Muscle of leg (tissue), 11 donors: ENCODE data around the gene ELMO1. TPM values are rescaled to one million over a fixed set of nuclear protein-coding genes. Genes with fewer than 3 reads are reported as not detected.

ENCODE experiments used
- DNase-seq: peaks from one replicate; pipeline ENCODE4 v3.0.0; 2013
- H3K27ac ChIP-seq: one replicate; pipeline ENCODE4 v1.5.1; 2013; ENCODE audit warnings: mild to moderate bottlenecking, low read length, control low read depth
- H3K27me3 ChIP-seq: one replicate; pipeline ENCODE4 v1.6.1; 2013; ENCODE audit warnings: low read length; ENCODE audit not compliant: control insufficient read depth, insufficient read depth
- H3K36me3 ChIP-seq: one replicate; pipeline ENCODE4 v1.6.1; 2013; ENCODE audit warnings: low read length; ENCODE audit not compliant: control insufficient read depth, insufficient read depth
- H3K4me1 ChIP-seq: one replicate; pipeline ENCODE4 v1.6.1; 2013; ENCODE audit warnings: low read length; ENCODE audit not compliant: control insufficient read depth, insufficient read depth
- H3K4me3 ChIP-seq: one replicate; pipeline ENCODE4 v1.5.1; 2013; ENCODE audit warnings: low read length, control low read depth
- H3K9me3 ChIP-seq: replicated peaks from 2 replicates; pipeline ENCODE4 v1.6.1; 2013; ENCODE audit warnings: low read depth, low read length; ENCODE audit not compliant: control insufficient read depth
- WGBS: methylation state at CpG from one replicate; pipeline ENCODE4 v1.1.5; 2013; ENCODE audit warnings: missing lambda C conversion rate; ENCODE audit not compliant: insufficient coverage; 5-methylcytosine and 5-hydroxymethylcytosine counted together
- polyA plus RNA-seq, 8 donors: library from polyadenylated mRNA; unstranded; fragments of 120-200 nt; gene quantifications; one replicate each; pipeline versions ENCODE4 v1.2.1 to v1.2.3, GENCODE V29; 2013; ENCODE audit warnings: inconsistent platforms in 1 of 8, low replicate concordance in 1 of 8; ENCODE audit not compliant: insufficient read length in 8 of 8, insufficient read depth in 1 of 8
- total RNA-seq: library from RNA; stranded (reverse); fragments of 120-200 nt; gene quantifications from one replicate; pipeline ENCODE4 v1.2.4, GENCODE V29; 2013

ELMO1 gene
- total and polyA plus RNA-seq, 9 donors, result 20.3 to 40.7 (median 25.0) TPM

DNA sequence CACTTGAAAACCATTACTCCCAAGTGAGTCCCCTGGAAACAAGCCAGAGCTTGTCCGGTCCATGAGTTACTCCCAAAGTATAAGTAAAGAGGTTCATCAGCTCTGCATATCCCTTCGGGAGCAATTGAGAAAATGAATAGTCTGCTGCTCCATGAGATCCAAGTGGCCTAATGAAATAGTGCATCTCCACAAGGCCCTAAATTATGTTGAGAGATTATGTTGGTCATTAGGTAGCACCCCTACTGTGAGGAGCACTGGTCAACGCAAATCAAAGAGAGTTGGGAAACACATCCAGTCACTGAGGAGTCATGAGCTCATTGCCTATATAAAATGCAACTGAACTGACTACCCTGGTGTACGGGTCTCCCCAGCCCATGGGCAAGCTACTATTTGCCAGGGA, 518.9 kb downstream of the ELMO1 start:
- DNase-seq, result no peak
- Histone ChIP-seq H3K27me3 (no peaks in the 10 kb centered on the region), H3K9me3 (no peaks in the 10 kb centered on the region), H3K4me3 (no peak overlapping the region), H3K27ac (no peak overlapping the region), H3K36me3 (no peaks in the 10 kb centered on the region), H3K4me1 (peaks cover 2% of the 10 kb centered on the region)
- 41% methylated on average over 2 of the region's 4 CpGs for WGBS

DNA sequence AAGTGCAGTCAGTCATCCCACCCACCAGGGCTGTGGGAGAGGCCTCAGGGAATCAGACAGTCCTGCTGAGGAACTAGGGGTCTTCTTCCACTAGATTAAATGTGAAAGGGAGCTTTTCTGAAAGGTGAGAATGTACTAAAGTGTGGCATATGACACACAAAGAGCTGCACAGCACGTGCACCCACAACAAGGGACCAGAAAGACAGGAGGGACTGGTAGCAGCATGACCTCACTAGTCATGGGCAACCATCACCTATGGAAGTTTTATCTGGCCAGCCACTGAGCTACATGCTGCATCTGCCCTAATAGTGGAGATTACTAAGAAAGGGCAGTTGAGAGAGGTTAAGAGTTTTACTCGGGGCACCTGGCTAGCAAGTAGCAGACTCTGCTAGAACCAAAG, 519.9 kb downstream of the ELMO1 start:
- H3K4me3 ChIP-seq, result no peak overlapping the region
- 100% methylated on average over 1 of the region's 2 CpGs for WGBS
- no peaks in the 10 kb centered on the region for H3K9me3 ChIP-seq
- H3K36me3 ChIP-seq, result no peaks in the 10 kb centered on the region
- no peaks in the 10 kb centered on the region for H3K27me3 ChIP-seq
- no peak overlapping the region for H3K27ac ChIP-seq
- DNase-seq, result no peak
- H3K4me1 ChIP-seq, result peaks cover 6% of the 10 kb centered on the region

DNA sequence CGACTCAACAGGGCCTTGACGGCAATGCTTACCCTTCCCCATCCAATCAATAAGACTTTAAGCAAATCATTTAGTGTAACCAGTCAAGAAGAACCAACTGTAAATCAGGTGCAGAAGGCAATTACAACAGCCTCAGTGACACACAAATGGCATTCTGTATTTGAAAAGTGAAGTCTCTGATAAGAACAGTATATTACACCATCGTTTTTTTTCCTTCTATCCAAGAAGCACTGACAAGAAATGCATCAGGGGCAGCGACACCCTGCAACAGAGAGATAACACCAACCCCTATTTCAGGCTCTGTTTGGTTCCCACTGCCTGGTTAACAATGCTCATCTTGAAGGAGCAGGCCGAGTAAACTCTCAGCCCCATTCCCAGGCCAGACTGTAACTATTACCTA, 520.4 kb downstream of the ELMO1 start:
- DNase-seq, result no peak
- Histone ChIP-seq H3K27ac (no peak overlapping the region), H3K27me3 (no peaks in the 10 kb centered on the region), H3K4me3 (no peak overlapping the region), H3K36me3 (no peaks in the 10 kb centered on the region), H3K9me3 (no peaks in the 10 kb centered on the region), H3K4me1 (peaks cover 7% of the 10 kb centered on the region)
- 78% methylated on average over 3 of the region's 5 CpGs for WGBS

DNA sequence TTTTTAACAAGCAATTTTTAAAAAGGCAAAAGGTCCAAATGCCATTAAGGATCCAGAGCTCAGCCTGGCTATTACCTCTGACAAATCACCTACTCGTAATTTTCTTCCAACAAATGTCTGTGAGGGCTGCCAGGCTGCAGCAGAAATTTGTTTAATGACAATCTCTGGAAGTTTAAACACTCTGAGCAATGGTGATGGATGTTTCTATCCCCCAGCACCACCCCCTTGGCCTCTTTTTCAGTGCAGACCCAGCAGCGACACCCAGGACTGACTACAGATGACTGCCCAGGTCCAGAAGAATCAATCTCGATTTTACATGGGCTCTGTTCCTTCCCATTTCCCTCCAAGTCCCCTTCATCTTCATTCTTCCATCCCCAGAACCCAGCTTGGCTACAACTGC, 523.0 kb downstream of the ELMO1 start:
- no peaks in the 10 kb centered on the region for H3K36me3 ChIP-seq
- no peak for DNase-seq
- peaks cover 7% of the 10 kb centered on the region for H3K4me1 ChIP-seq
- no peak overlapping the region for H3K4me3 ChIP-seq
- no peak overlapping the region for H3K27ac ChIP-seq
- H3K9me3 ChIP-seq, result no peaks in the 10 kb centered on the region
- H3K27me3 ChIP-seq, result no peaks in the 10 kb centered on the region
- WGBS, result 63% methylated on average over 2 of the region's 3 CpGs

DNA sequence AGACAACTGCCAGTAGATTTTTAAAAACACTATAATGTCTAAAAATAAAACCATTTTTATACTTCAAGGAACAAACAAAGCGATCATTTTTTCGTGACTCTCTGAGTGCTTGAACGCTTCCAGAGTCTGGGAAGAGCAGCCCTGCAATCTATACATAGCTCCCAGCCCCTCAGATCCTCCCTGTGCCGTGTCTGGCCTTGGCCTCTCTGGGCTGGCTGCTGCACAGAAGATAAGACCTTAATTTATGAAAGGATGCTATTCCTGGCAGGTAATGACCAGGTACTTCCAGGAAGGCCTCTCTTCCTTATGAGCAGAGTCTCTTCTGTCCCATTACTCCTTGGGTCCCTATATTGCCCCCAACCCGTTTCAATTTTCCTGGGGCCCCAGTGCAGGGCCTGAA, 523.5 kb downstream of the ELMO1 start:
- DNase-seq, result no peak
- Histone ChIP-seq H3K4me1 (peaks cover 7% of the 10 kb centered on the region), H3K27me3 (no peaks in the 10 kb centered on the region), H3K36me3 (no peaks in the 10 kb centered on the region), H3K9me3 (no peaks in the 10 kb centered on the region), H3K27ac (no peak overlapping the region), H3K4me3 (no peak overlapping the region)
- 60% methylated on average over 4 of the region's 5 CpGs for WGBS

DNA sequence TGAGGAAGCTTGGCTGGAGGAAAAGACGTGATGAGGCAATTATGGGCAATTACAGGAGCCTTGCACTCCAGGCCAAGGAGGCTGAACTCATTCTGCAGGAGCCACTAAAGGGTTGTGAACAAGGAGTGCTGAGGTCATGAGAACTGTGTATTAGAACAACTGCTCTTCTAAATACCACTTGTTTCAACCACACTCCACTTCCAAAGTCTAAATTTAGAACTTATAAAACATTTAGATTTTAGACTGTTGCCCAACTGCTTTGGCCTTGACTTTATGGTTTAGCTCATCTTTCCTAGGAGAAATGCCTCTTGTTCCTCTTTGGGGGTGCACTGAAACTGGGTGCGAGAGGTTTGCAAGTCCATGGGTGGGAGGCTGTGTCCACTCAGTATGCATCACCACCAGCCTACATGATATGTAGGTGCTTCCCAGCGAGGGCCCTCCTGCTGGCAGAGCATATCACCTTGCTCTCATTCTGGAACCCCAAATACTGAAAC, 524.7 kb downstream of the ELMO1 start:
- no peak overlapping the region for H3K4me3 ChIP-seq
- no peak overlapping the region for H3K27ac ChIP-seq
- H3K4me1 ChIP-seq, result peaks cover 7% of the 10 kb centered on the region
- H3K9me3 ChIP-seq, result no peaks in the 10 kb centered on the region
- no peaks in the 10 kb centered on the region for H3K27me3 ChIP-seq
- 50% methylated on average over 1 of the region's 3 CpGs for WGBS
- no peaks in the 10 kb centered on the region for H3K36me3 ChIP-seq
- DNase-seq, result peak; percentile 19

DNA sequence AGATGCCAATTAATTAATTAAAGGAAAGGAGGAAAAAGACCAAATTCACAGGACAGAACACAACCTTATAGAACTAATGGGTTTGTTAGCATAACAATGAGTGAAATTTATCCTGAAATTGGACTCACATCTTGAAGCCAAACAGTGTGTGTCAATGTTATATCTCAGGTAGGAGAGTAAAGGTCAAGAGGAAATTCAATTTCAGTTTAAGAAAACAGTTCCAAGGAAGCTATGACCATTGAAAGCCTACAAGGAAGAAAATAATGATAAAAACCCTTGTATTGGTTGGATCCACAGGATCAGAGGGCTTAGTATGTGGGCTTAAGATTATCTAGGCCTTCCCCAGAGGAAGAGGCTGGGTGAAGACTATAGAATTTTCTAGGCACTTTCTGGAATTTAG, 525.5 kb downstream of the ELMO1 start:
- H3K9me3 ChIP-seq, result no peaks in the 10 kb centered on the region
- no peaks in the 10 kb centered on the region for H3K27me3 ChIP-seq
- peaks cover 7% of the 10 kb centered on the region for H3K4me1 ChIP-seq
- no peak overlapping the region for H3K4me3 ChIP-seq
- no peak for DNase-seq
- no peaks in the 10 kb centered on the region for H3K36me3 ChIP-seq
- no peak overlapping the region for H3K27ac ChIP-seq

DNA sequence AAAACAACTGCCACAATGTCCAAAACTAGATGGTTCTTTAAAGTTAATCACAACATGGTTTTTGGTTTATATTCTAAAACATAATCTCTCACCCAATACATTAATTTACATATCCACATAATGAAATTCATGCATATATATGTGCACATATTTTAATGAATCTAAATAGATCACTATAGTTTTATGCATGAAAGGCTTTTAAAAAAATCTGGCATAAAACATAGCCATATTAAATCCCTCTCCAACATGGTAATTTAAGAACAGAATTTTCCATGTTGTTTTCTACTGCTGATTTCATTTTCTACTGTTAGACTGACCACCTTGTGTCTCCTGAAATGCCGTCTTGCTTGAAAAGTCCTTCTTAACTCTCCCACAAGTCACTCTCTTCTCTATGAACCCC, 528.2 kb downstream of the ELMO1 start:
- no peak overlapping the region for H3K4me3 ChIP-seq
- no peak for DNase-seq
- H3K36me3 ChIP-seq, result no peaks in the 10 kb centered on the region
- no peaks in the 10 kb centered on the region for H3K27me3 ChIP-seq
- WGBS, result no CpG with 5 or more reads among the region's 1 CpG
- H3K9me3 ChIP-seq, result no peaks in the 10 kb centered on the region
- no peak overlapping the region for H3K27ac ChIP-seq
- peaks cover 5% of the 10 kb centered on the region for H3K4me1 ChIP-seq

DNA sequence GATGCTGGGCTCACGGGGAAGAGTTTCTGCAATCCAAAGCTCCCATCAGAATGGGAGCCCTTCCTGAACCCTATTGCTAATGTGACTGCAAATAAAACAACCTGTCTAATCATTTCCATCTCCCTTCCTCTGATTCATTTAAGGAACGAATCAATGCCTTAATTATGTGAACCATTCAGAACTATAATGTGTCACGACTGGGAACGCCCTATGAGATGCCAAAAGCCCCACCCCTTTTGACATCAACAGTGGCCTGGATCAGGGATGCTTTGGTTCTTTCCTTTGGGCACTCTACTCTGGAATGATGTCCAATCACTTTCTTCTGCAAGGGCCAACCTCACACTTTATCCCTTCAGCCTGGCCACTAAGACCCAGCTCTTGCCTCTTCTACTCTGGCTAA, 528.9 kb downstream of the ELMO1 start:
- DNase-seq, result no peak
- no peaks in the 10 kb centered on the region for H3K9me3 ChIP-seq
- WGBS, result 91% methylated on average over 4 of the region's 4 CpGs
- no peak overlapping the region for H3K27ac ChIP-seq
- no peaks in the 10 kb centered on the region for H3K27me3 ChIP-seq
- H3K4me3 ChIP-seq, result no peak overlapping the region
- H3K4me1 ChIP-seq, result peaks cover 5% of the 10 kb centered on the region
- H3K36me3 ChIP-seq, result no peaks in the 10 kb centered on the region

DNA sequence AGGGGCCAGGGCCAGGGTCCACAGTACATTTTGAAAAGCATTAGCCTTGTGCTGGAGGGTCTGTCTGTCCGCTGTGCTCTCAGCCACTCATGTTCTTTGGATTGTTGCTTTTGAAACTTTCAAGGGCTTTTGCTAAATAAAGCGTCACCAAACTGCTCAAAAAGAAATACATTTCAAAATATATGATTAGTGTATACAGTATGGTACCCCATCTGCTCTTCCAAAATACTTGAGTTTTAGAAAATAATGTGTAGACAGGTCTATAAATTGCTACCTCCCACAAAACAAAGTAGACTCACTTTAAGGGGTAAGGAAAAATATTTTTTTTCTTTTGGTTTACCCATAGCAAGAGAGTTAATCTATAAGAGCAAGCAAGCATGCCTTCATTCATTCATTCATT, 530.1 kb downstream of the ELMO1 start:
- H3K4me3 ChIP-seq, result no peak overlapping the region
- no peak for DNase-seq
- H3K4me1 ChIP-seq, result no peaks in the 10 kb centered on the region
- no CpG with 5 or more reads among the region's 2 CpGs for WGBS
- no peaks in the 10 kb centered on the region for H3K9me3 ChIP-seq
- no peak overlapping the region for H3K27ac ChIP-seq
- H3K27me3 ChIP-seq, result no peaks in the 10 kb centered on the region
- H3K36me3 ChIP-seq, result no peaks in the 10 kb centered on the region

DNA sequence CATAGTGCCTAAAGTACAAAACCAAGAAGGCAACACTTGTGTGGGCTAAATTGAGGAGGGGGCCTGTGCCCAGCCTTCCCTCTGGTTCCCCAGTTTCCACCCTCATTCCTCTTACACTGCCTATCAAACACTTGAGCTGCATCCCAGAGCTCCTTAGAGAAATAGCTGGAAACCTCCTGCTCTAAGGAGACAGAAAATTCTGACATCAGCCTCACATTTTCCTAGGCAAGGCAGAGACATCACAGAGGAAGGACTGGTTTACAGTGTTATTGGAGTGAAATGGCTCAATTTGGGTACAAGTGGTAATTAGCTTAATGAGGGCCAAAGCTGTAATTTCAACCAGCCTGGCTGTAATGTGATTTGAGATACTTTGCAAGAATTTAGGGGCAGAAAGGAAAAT, 532.0 kb downstream of the ELMO1 start:
- H3K4me1 ChIP-seq, result no peaks in the 10 kb centered on the region
- H3K27me3 ChIP-seq, result no peaks in the 10 kb centered on the region
- no peaks in the 10 kb centered on the region for H3K9me3 ChIP-seq
- no peak overlapping the region for H3K27ac ChIP-seq
- H3K4me3 ChIP-seq, result no peak overlapping the region
- no peak for DNase-seq
- H3K36me3 ChIP-seq, result no peaks in the 10 kb centered on the region
